GM20000 (cell line): ENCODE data around the gene RASL12.
A peak's percentile ranks its signal among the peaks of the same experiment; 100 is the strongest.
"Not testable (repeated sequence)": the region's sequence is repeated elsewhere in the genome, so short reads cannot be mapped to it uniquely, and the experiment has no call there.

Experiments
- DNase-seq: peaks from one replicate; pipeline ENCODE4 v3.0.0; 2012; ENCODE audit warnings: low spot score
- CTCF ChIP-seq: IDR thresholded peaks from 2 replicates; pipeline ENCODE4 v1.5.1; 2012; ENCODE audit warnings: mild to moderate bottlenecking, control low read depth; ENCODE audit errors: extremely low read depth, missing control alignments

The RASL12 gene

GRCh38 chr15:65028921-65029735 is 38.7 kb downstream of the RASL12 start, which contains the start of gene MTFMT:
TSS of gene MTFMT (minus strand) at chr15:65029639. CDS start at chr15:65029613, 26 bp downstream.
- DNase-seq = peak; percentile 99

DNA sequence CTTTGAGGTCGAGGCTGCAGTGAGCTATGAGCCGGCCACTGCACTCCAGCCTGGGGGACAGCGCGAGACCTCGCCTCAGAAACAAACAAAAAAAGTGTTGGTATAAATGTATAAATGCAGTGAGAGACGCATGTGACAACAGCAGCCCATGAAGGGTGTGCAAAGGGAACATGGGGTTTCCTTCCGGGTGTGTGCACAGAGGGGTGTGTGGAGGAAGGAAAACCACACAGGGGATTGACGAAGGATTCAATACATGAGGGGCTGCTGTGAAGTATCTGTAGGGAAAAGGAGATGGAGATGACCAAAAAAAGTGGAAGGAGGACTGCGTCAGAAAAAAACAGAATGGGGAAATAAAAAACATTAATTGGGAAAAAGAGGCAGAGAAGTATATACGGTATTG is 39.5 kb downstream of the RASL12 start:
- no peak for TF ChIP-seq CTCF
- peak; percentile 33 for DNase-seq

More at GRCh38 chr15:65028921-65029735, 38.7 kb downstream of the RASL12 start, which contains the start of gene MTFMT:
- TF ChIP-seq CTCF = no peak

DNA sequence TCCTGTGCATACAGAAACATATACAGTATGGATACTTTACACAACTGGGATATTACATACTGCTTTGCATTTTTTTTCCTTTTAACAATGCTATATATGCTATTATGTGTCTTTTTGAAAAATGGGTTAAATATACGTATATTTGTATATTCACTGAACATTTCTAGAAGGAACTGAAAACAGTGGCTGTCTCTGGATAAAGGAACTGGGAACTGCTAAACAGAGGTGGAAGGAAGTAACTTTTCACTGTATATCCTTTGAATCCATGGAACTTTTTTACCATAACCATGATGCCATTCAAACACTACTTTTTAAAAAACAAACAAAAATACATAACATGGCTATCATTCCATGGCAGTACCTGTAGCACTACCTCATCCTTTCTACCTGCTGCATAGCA is 40.2 kb downstream of the RASL12 start:
- TF ChIP-seq CTCF = no peak
- DNase-seq = no peak

DNA sequence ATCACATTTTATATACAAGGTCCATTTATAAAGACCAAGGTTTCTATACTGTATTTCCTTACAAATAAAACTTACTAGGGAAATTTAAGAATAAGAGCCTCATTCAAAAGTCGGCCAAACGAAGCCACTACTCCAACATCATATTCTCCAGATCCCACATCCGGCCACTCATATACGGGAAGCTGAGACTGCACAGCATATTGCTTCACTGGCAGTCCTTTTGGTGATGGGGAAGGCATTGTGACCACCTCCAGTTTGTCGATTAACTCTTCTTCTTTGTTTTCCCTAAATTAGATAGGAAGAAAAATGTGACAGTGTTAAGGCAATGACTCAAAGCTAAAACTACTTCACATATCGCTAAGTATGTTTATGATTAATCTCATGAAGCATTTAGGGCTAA is 41.0 kb downstream of the RASL12 start:
- no peak for DNase-seq
- TF ChIP-seq CTCF = no peak

DNA sequence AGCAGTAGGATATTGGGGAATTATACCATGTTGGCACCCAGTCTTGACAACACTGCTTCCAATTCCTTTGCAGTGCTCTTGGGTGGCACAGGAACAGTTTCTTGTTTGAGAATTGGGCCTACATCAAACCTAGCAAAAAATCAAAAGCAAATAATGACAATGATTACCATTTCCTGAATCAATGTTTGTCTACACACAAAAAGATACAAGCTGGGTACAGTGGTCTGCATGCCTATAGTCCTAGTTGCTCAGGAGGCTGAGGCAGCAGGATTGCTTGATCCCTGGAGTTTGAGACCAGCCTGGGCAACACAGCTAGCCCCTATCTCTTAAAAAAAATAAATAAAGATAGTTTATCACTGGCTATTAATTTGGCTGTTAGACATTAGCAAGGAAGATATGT is 46.3 kb downstream of the RASL12 start:
- no peak for DNase-seq
- no peak for TF ChIP-seq CTCF

DNA sequence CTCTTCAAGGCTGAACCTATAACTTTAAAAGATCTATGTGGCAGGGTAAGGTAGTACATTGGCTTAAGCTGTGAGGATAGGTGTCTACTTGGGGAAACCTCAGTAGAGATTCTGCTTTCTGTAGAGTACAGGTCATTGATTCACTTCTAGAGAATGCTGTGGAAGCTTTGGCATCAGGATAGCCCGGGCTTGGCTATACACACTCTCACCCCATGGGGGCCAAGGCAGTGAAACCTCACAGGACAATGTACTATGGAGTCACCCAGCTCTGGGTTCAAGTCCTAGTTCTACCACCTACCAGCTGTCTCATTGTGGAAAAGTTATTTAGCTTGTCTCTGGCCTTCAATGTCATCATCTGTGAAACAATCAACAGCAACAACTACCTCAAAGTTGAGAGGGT is 47.4 kb downstream of the RASL12 start:
- no peak for DNase-seq
- no peak for TF ChIP-seq CTCF

GRCh38 chr15:65011198-65011597 is 56.6 kb downstream of the RASL12 start:
- DNase-seq = not testable (repeated sequence)

GRCh38 chr15:65008983-65009382 is 58.8 kb downstream of the RASL12 start:
- no peak for DNase-seq

More at GRCh38 chr15:65008983-65009382, 58.8 kb downstream of the RASL12 start:
- TF ChIP-seq CTCF = peak; percentile 1
